H9 (cell line): ENCODE results near the gene ZMIZ1. TPM values are rescaled to one million over a fixed set of nuclear protein-coding genes. Genes with fewer than 3 reads are reported as not detected.

ENCODE experiments used
- DNase-seq: peaks from one replicate; pipeline ENCODE4 v3.0.0-alpha.2; 2017
- H2AFZ ChIP-seq: one replicate; pipeline ENCODE4 v1.6.1; 2013; ENCODE audit warnings: mild to moderate bottlenecking, low read length, control low read depth, moderate library complexity
- H2AK5ac ChIP-seq: 2 replicates; pipeline ENCODE4 v1.6.1; 2013; ENCODE audit warnings: low read length, control low read depth, mixed read lengths; ENCODE audit not compliant: insufficient read length
- H2BK120ac ChIP-seq: one replicate; pipeline ENCODE4 v1.6.1; 2013; ENCODE audit warnings: low read depth, mild to moderate bottlenecking, low read length, control low read depth, inconsistent platforms; ENCODE audit not compliant: poor library complexity, severe bottlenecking
- H2BK12ac ChIP-seq: 2 replicates; pipeline ENCODE4 v1.6.1; 2013; ENCODE audit warnings: low read length, control low read depth, mixed read lengths, low read depth; ENCODE audit not compliant: insufficient read length
- H2BK15ac ChIP-seq: 2 replicates; pipeline ENCODE4 v1.6.1; 2013; ENCODE audit warnings: low read depth, low read length, control low read depth
- H2BK20ac ChIP-seq: one replicate; pipeline ENCODE4 v1.6.1; 2013; ENCODE audit warnings: low read depth, mild to moderate bottlenecking, low read length, control low read depth, inconsistent platforms; ENCODE audit not compliant: poor library complexity, severe bottlenecking
- H2BK5ac ChIP-seq: 2 replicates; pipeline ENCODE4 v1.6.1; 2013; ENCODE audit warnings: low read length, control low read depth, mixed read lengths; ENCODE audit not compliant: insufficient read length
- H3K14ac ChIP-seq: 2 replicates; pipeline ENCODE4 v1.6.1; 2013; ENCODE audit warnings: low read length, control low read depth; ENCODE audit not compliant: insufficient read depth
- H3K18ac ChIP-seq: 2 replicates; pipeline ENCODE4 v1.6.1; 2013; ENCODE audit warnings: low read depth, mild to moderate bottlenecking, mixed read lengths, low read length, control low read depth; ENCODE audit not compliant: insufficient read length
- H3K23ac ChIP-seq: 2 replicates; pipeline ENCODE4 v1.6.1; 2013; ENCODE audit warnings: low read length, control low read depth, mixed read lengths, low read depth; ENCODE audit not compliant: insufficient read length
- H3K23me2 ChIP-seq: 2 replicates; pipeline ENCODE4 v1.6.1; 2013; ENCODE audit warnings: low read depth, mild to moderate bottlenecking, mixed read lengths, low read length, control low read depth; ENCODE audit not compliant: insufficient read length, poor library complexity, severe bottlenecking
- H3K27ac ChIP-seq: 2 replicates; pipeline ENCODE4 v1.5.1; 2013; ENCODE audit warnings: low read length, control low read depth, mixed read lengths, low read depth; ENCODE audit not compliant: insufficient read length
- H3K27me3 ChIP-seq: 2 replicates; pipeline ENCODE4 v1.6.1; 2013; ENCODE audit warnings: low read length, control low read depth, inconsistent platforms; ENCODE audit not compliant: insufficient read depth
- H3K4ac ChIP-seq: 2 replicates; pipeline ENCODE4 v1.6.1; 2013; ENCODE audit warnings: low read depth, mild to moderate bottlenecking, control low read depth, inconsistent platforms, low read length, moderate library complexity
- H3K4me1 ChIP-seq: 2 replicates; pipeline ENCODE4 v1.6.1; 2013; ENCODE audit warnings: low read length, control low read depth, inconsistent platforms; ENCODE audit not compliant: insufficient read depth
- H3K4me2 ChIP-seq: 2 replicates; pipeline ENCODE4 v1.6.1; 2013; ENCODE audit warnings: low read length, control low read depth, mixed read lengths; ENCODE audit not compliant: insufficient read length, insufficient read depth
- H3K56ac ChIP-seq: 2 replicates; pipeline ENCODE4 v1.6.1; 2013; ENCODE audit warnings: low read depth, mild to moderate bottlenecking, mixed read lengths, low read length, control low read depth; ENCODE audit not compliant: insufficient read length
- H3K79me1 ChIP-seq: 2 replicates; pipeline ENCODE4 v1.6.1; 2013; ENCODE audit warnings: low read depth, mild to moderate bottlenecking, moderate library complexity, low read length, control low read depth, inconsistent platforms; ENCODE audit not compliant: insufficient read depth, poor library complexity, severe bottlenecking
- H3K79me2 ChIP-seq: 2 replicates; pipeline ENCODE4 v1.6.1; 2013; ENCODE audit warnings: low read length, control low read depth, inconsistent platforms; ENCODE audit not compliant: insufficient read depth
- H3K9ac ChIP-seq: 2 replicates; pipeline ENCODE4 v1.6.1; 2013; ENCODE audit warnings: low read length, control low read depth, mixed read lengths; ENCODE audit not compliant: insufficient read length; ENCODE audit errors: extremely low read depth
- H3K9me3 ChIP-seq: one replicate; pipeline ENCODE4 v1.6.1; 2013; ENCODE audit warnings: low read depth, low read length, inconsistent platforms; ENCODE audit not compliant: control insufficient read depth
- H3T11ph ChIP-seq: one replicate; pipeline ENCODE4 v1.6.1; 2013; ENCODE audit warnings: mild to moderate bottlenecking, low read length, control low read depth, inconsistent platforms
- H4K20me1 ChIP-seq: one replicate; pipeline ENCODE4 v1.6.1; 2013; ENCODE audit not compliant: control insufficient read depth, insufficient read length, insufficient read depth
- H4K5ac ChIP-seq: 2 replicates; pipeline ENCODE4 v1.6.1; 2013; ENCODE audit warnings: low read depth, mild to moderate bottlenecking, mixed read lengths, low read length, control low read depth; ENCODE audit not compliant: insufficient read length
- H4K8ac ChIP-seq: replicated peaks from 2 replicates; pipeline ENCODE4 v1.6.1; 2013; ENCODE audit warnings: low read length, control low read depth, mixed read lengths, low read depth; ENCODE audit not compliant: insufficient read length
- H4K91ac ChIP-seq: 2 replicates; pipeline ENCODE4 v1.6.1; 2013; ENCODE audit warnings: low read depth, mild to moderate bottlenecking, moderate library complexity, mixed read lengths, low read length, control low read depth; ENCODE audit not compliant: insufficient read length
- H3K27ac Mint-ChIP-seq, 3 experiments: 2 replicates in 2 of 3; 3 replicates in 1 of 3; pipeline ENCODE4 v1.8.0; 2020 to 2021; ENCODE audit warnings: mixed read lengths in 3 of 3, mild to moderate bottlenecking in 1 of 3, moderate library complexity in 1 of 3
- H3K27me3 Mint-ChIP-seq: 2 replicates; pipeline ENCODE4 v1.8.0; 2021; ENCODE audit warnings: low read depth, mild to moderate bottlenecking, moderate library complexity, mixed read lengths
- H3K36me3 Mint-ChIP-seq, 3 experiments: 2 replicates in 2 of 3; 3 replicates in 1 of 3; pipeline ENCODE4 v1.8.0; 2020 to 2021; ENCODE audit warnings: low read depth in 3 of 3, mixed read lengths in 3 of 3; ENCODE audit not compliant: insufficient read depth in 1 of 3
- H3K4me1 Mint-ChIP-seq, 2 experiments: 2 replicates each; pipeline ENCODE4 v1.8.0; 2020; ENCODE audit warnings: mixed read lengths in 2 of 2
- H3K4me3 Mint-ChIP-seq, 2 experiments: 2 replicates in 1 of 2; 3 replicates in 1 of 2; pipeline ENCODE4 v1.8.0; 2020 to 2021; ENCODE audit warnings: mild to moderate bottlenecking in 2 of 2, mixed read lengths in 2 of 2, moderate library complexity in 1 of 2
- H3K9me3 Mint-ChIP-seq, 2 experiments: 2 replicates in 1 of 2; 3 replicates in 1 of 2; pipeline ENCODE4 v1.8.0; 2020; ENCODE audit warnings: mild to moderate bottlenecking in 2 of 2, mixed read lengths in 2 of 2, moderate library complexity in 1 of 2
- CTCF ChIP-seq: fragments of 200-600 bp; sonication (generic); conservative IDR thresholded peaks from 3 replicates; pipeline ENCODE4 v1.8.0; 2021; ENCODE audit warnings: antibody characterized with exemption, mild to moderate bottlenecking
- WGBS: extraction: QIAGEN DNeasy Blood & Tissue Kit; methylation state at CpG from one replicate; pipeline ENCODE4 v1.1.7; 2013; ENCODE audit warnings: missing lambda C conversion rate, low lambda C conversion rate, mixed read lengths; ENCODE audit not compliant: insufficient read length; ENCODE audit errors: extremely low coverage; 5-methylcytosine and 5-hydroxymethylcytosine counted together
- total RNA-seq: library from RNA; stranded (reverse); gene quantifications from 2 replicates; pipeline ENCODE4 v1.2.1, GENCODE V29; 2021

Gene ZMIZ1
- total RNA-seq, 1 experiment from 2014 or later: 36.9 TPM

DNA sequence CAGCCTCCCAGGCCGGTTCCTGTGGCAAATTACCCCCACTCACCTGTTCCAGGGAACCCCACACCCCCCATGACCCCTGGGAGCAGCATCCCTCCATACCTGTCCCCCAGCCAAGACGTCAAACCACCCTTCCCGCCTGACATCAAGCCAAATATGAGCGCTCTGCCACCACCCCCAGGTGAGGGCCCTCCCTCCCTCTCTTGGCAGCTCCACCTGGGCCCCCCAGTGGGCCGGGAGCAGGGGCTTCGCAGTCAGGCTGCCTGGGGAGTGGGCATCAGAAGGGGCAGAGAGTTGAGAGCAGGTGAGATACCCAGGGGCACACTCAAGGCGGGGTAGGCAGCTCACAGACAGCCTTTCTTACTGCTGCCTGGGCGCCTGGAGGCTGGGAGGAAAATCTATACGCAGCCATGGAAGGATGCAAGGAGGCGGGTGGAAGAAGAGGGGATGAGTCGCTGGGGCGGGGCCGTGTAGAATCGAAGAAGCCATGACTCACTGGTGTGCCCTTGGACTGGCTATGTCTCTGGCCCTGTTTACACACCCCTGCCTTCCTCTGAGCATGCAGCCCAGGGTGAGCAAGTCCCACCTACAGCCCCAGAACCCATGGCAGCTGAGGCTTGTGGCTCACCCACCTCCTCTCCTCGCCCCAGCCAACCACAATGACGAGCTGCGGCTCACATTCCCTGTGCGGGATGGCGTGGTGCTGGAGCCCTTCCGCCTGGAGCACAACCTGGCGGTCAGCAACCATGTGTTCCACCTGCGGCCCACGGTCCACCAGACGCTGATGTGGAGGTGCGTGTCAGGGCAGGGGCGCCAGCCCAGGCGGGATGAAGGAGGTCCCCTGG is 229.9 kb downstream of the ZMIZ1 start:
- no peaks in the 10 kb centered on the region for H4K20me1 ChIP-seq
- H2BK12ac ChIP-seq: no peak overlapping the region
- no peak overlapping the region for H3K27ac Mint-ChIP-seq
- H3T11ph ChIP-seq: no peak overlapping the region
- H4K5ac ChIP-seq: no peak overlapping the region
- no peaks in the 10 kb centered on the region for H3K9me3 ChIP-seq
- DNase-seq: no peak
- no peaks in the 10 kb centered on the region for H3K27me3 ChIP-seq
- no peak overlapping the region for H2BK15ac ChIP-seq
- no peak for TF ChIP-seq CTCF
- no peak overlapping the region for H3K23ac ChIP-seq
- H2AFZ ChIP-seq: no peak overlapping the region
- no peak overlapping the region for H2BK20ac ChIP-seq
- no peak overlapping the region for H2AK5ac ChIP-seq
- H3K14ac ChIP-seq: no peak overlapping the region
- no peak overlapping the region for H2BK120ac ChIP-seq
- no peaks in the 10 kb centered on the region for H3K4me1 ChIP-seq
- peaks cover 3% of the 10 kb centered on the region for H3K23me2 ChIP-seq
- no peak overlapping the region for H3K4me2 ChIP-seq
- no peak overlapping the region for H3K56ac ChIP-seq
- H3K4me1 Mint-ChIP-seq: no peaks in the 10 kb centered on the region
- H3K9ac ChIP-seq: no peak overlapping the region
- H3K36me3 Mint-ChIP-seq: peaks cover 29 to 88% (median 71%) of the 10 kb centered on the region in 3 experiments; a peak in 6 of 7 replicates
- no peaks in the 10 kb centered on the region for H3K27me3 Mint-ChIP-seq
- no peak overlapping the region for H3K4ac ChIP-seq
- H4K8ac ChIP-seq: no peak overlapping the region
- WGBS: no CpG with 5 or more reads among the region's 27 CpGs
- H3K79me1 ChIP-seq: no peaks in the 10 kb centered on the region
- no peak overlapping the region for H3K27ac ChIP-seq
- no peak overlapping the region for H3K18ac ChIP-seq
- no peak overlapping the region for H4K91ac ChIP-seq
- H3K9me3 Mint-ChIP-seq: no peaks in the 10 kb centered on the region
- no peak overlapping the region for H2BK5ac ChIP-seq
- no peaks in the 10 kb centered on the region for H3K79me2 ChIP-seq
- no peak overlapping the region for H3K4me3 Mint-ChIP-seq
